Neural cell (in vitro differentiated cells): Measurements from ENCODE around the gene FHL2. TPM values are rescaled to one million over a fixed set of nuclear protein-coding genes. Genes with fewer than 3 reads are reported as not detected.

Experiments used
- H2AFZ ChIP-seq: fragments of 200-600, 300-800 bp; sonication (generic), shearing (Covaris generic); 2 replicates; pipeline ENCODE4 v1.6.0; 2014; ENCODE audit warnings: low read depth, mild to moderate bottlenecking, antibody characterized with exemption, low read length, moderate library complexity
- H3F3A ChIP-seq: fragments of 200-600 bp; shearing (Covaris generic); 2 replicates; pipeline ENCODE4 v1.6.1; 2016; ENCODE audit warnings: mild to moderate bottlenecking, moderate library complexity, mixed read lengths, antibody characterized with exemption, low read length; ENCODE audit not compliant: insufficient read depth, poor library complexity, severe bottlenecking
- H3K27ac ChIP-seq: fragments of 200-600, 300-800 bp; sonication (generic), shearing (Covaris generic); 2 replicates; pipeline ENCODE4 v1.5.1; 2014; ENCODE audit warnings: mild to moderate bottlenecking, low read length, moderate library complexity
- H3K27me3 ChIP-seq: fragments of 300-800, 200-600 bp; sonication (generic), shearing (Covaris generic); 2 replicates; pipeline ENCODE4 v1.6.0; 2014; ENCODE audit warnings: mild to moderate bottlenecking, low read depth, low read length, moderate library complexity; ENCODE audit not compliant: insufficient read depth
- H3K36me3 ChIP-seq: fragments of 300-800, 200-600 bp; sonication (generic), shearing (Covaris generic); 2 replicates; pipeline ENCODE4 v1.5.1; 2014; ENCODE audit warnings: mild to moderate bottlenecking, antibody characterized with exemption, low read length, moderate library complexity; ENCODE audit not compliant: insufficient read depth
- H3K4me2 ChIP-seq: fragments of 300-800, 200-600 bp; sonication (generic), shearing (Covaris generic); 2 replicates; pipeline ENCODE4 v1.6.0; 2014; ENCODE audit warnings: mild to moderate bottlenecking, low read length
- H3K4me3 ChIP-seq: fragments of 300-800, 200-600 bp; sonication (generic), shearing (Covaris generic); 2 replicates; pipeline ENCODE4 v1.5.1; 2014; ENCODE audit warnings: mild to moderate bottlenecking, low read length, moderate library complexity
- H3K79me2 ChIP-seq: fragments of 200-600 bp; shearing (Covaris generic); replicated peaks from 2 replicates; pipeline ENCODE4 v1.6.0; 2014; ENCODE audit warnings: mild to moderate bottlenecking, low read length, moderate library complexity; ENCODE audit not compliant: insufficient read depth
- H3K9ac ChIP-seq: fragments of 300-800, 200-600 bp; sonication (generic), shearing (Covaris generic); 2 replicates; pipeline ENCODE4 v1.6.1; 2016; ENCODE audit warnings: mild to moderate bottlenecking, low read length, mixed read lengths
- H3K9me2 ChIP-seq: fragments of 200-600 bp; shearing (Covaris generic); 2 replicates; pipeline ENCODE4 v1.6.1; 2016; ENCODE audit warnings: mild to moderate bottlenecking, low read length, mixed read lengths; ENCODE audit not compliant: insufficient read depth
- H3K9me3 ChIP-seq: fragments of 200-600, 300-800 bp; sonication (generic), shearing (Covaris generic); 2 replicates; pipeline ENCODE4 v1.6.1; 2016; ENCODE audit warnings: mild to moderate bottlenecking, mixed run types, low read length, moderate library complexity, mixed read lengths
- H4K20me1 ChIP-seq: fragments of 200-600 bp; shearing (Covaris generic); 2 replicates; pipeline ENCODE4 v1.6.1; 2016; ENCODE audit warnings: mild to moderate bottlenecking, mixed run types; ENCODE audit not compliant: insufficient read depth
- EP300 ChIP-seq: fragments of 450-650 bp; conservative IDR thresholded peaks from 2 replicates; pipeline ENCODE4 v1.6.1; 2014; ENCODE audit warnings: antibody characterized with exemption, mild to moderate bottlenecking, moderate library complexity; ENCODE audit not compliant: poor library complexity, severe bottlenecking
- EZH2 ChIP-seq: fragments of 200-600, 300-800 bp; shearing (Covaris generic), sonication (generic); IDR thresholded peaks from 2 replicates; pipeline ENCODE4 v1.6.1; 2014; ENCODE audit warnings: antibody characterized with exemption, low read length, borderline replicate concordance, mild to moderate bottlenecking; ENCODE audit not compliant: insufficient read depth, poor library complexity, severe bottlenecking
- MXI1 ChIP-seq: fragments of 450-650 bp; conservative IDR thresholded peaks from 2 replicates; pipeline ENCODE4 v1.6.1; 2014; ENCODE audit warnings: antibody characterized with exemption, mild to moderate bottlenecking; ENCODE audit not compliant: poor library complexity, severe bottlenecking
- POLR2AphosphoS5 ChIP-seq: IDR thresholded peaks from 2 replicates; pipeline ENCODE4 v1.6.1; 2012
- RAD21 ChIP-seq: fragments of 450-650 bp; conservative IDR thresholded peaks from 2 replicates; pipeline ENCODE4 v1.6.1; 2014; ENCODE audit warnings: antibody characterized with exemption, mild to moderate bottlenecking, moderate library complexity
- SMC3 ChIP-seq: fragments of 450-650 bp; conservative IDR thresholded peaks from 2 replicates; pipeline ENCODE4 v1.6.1; 2014; ENCODE audit warnings: antibody characterized with exemption, mild to moderate bottlenecking, moderate library complexity; ENCODE audit not compliant: poor library complexity
- TAF1 ChIP-seq: IDR thresholded peaks from 2 replicates; pipeline ENCODE4 v1.6.1; 2012; ENCODE audit warnings: low read depth
- polyA plus RNA-seq: library from polyadenylated mRNA; depleted of rRNA; stranded (reverse); fragments of >200 nt; gene quantifications from 2 replicates; pipeline ENCODE4 v1.2.3, GENCODE V29; 2014
- TF ChIP-seq, protein P1 (sequence below): fragments of 450-650 bp; IDR thresholded peaks from 2 replicates; pipeline ENCODE4 v1.5.1; 2014; ENCODE audit warnings: antibody characterized with exemption, mild to moderate bottlenecking, moderate library complexity; ENCODE audit not compliant: poor library complexity, severe bottlenecking
- TF ChIP-seq, protein P2 (sequence below): IDR thresholded peaks from 2 replicates; pipeline ENCODE4 v1.6.1; 2012; ENCODE audit warnings: borderline replicate concordance

FHL2 gene
- polyA plus RNA-seq, 1 donor from 2014 or later: 3.5 TPM

DNA sequence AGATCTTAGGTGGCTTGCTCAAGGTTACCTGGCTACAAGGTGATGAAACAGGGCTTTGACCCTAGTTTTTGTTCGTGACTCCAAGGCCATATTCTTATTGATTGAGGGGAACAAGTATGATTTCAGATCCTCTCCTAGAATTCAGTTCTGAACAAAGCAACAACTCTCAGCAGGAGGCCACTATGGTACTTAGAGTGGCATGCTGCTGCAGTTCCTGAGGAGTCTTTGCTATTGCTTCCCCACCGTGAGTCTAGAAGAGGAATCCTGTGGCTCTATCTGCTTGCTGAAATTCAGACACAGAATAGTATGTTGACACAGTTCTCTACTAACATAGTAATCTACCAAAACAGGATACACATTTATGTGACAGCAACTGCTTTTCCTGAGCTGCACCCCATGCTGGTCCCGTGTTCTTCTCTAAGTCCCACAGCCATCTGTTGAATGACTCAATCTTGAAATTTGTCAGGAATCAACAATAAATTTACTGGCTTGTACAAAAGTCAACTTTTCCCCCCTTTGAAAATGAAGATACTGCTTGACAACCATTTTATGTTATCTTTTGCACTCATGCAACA is 73.4 kb downstream of the FHL2 start:
- Histone ChIP-seq H3K9me3 (no peaks in the 10 kb centered on the region), H2AFZ (no peak overlapping the region), H3K4me2 (no peak overlapping the region), H3K27ac (no peak overlapping the region), H3K9ac (no peak overlapping the region), H3K9me2 (no peaks in the 10 kb centered on the region), H3K79me2 (peaks cover 15% of the 10 kb centered on the region), H3F3A (no peaks in the 10 kb centered on the region), H3K36me3 (no peaks in the 10 kb centered on the region), H3K27me3 (no peaks in the 10 kb centered on the region), H4K20me1 (no peaks in the 10 kb centered on the region), H3K4me3 (no peak overlapping the region)
- TF ChIP-seq TAF1 (no peak), RAD21 (no peak), POLR2AphosphoS5 (no peak), MXI1 (no peak), EZH2 (no peak)
- TF ChIP-seq, protein P1, sequence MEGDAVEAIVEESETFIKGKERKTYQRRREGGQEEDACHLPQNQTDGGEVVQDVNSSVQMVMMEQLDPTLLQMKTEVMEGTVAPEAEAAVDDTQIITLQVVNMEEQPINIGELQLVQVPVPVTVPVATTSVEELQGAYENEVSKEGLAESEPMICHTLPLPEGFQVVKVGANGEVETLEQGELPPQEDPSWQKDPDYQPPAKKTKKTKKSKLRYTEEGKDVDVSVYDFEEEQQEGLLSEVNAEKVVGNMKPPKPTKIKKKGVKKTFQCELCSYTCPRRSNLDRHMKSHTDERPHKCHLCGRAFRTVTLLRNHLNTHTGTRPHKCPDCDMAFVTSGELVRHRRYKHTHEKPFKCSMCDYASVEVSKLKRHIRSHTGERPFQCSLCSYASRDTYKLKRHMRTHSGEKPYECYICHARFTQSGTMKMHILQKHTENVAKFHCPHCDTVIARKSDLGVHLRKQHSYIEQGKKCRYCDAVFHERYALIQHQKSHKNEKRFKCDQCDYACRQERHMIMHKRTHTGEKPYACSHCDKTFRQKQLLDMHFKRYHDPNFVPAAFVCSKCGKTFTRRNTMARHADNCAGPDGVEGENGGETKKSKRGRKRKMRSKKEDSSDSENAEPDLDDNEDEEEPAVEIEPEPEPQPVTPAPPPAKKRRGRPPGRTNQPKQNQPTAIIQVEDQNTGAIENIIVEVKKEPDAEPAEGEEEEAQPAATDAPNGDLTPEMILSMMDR: no peak
- TF ChIP-seq, protein P2, sequence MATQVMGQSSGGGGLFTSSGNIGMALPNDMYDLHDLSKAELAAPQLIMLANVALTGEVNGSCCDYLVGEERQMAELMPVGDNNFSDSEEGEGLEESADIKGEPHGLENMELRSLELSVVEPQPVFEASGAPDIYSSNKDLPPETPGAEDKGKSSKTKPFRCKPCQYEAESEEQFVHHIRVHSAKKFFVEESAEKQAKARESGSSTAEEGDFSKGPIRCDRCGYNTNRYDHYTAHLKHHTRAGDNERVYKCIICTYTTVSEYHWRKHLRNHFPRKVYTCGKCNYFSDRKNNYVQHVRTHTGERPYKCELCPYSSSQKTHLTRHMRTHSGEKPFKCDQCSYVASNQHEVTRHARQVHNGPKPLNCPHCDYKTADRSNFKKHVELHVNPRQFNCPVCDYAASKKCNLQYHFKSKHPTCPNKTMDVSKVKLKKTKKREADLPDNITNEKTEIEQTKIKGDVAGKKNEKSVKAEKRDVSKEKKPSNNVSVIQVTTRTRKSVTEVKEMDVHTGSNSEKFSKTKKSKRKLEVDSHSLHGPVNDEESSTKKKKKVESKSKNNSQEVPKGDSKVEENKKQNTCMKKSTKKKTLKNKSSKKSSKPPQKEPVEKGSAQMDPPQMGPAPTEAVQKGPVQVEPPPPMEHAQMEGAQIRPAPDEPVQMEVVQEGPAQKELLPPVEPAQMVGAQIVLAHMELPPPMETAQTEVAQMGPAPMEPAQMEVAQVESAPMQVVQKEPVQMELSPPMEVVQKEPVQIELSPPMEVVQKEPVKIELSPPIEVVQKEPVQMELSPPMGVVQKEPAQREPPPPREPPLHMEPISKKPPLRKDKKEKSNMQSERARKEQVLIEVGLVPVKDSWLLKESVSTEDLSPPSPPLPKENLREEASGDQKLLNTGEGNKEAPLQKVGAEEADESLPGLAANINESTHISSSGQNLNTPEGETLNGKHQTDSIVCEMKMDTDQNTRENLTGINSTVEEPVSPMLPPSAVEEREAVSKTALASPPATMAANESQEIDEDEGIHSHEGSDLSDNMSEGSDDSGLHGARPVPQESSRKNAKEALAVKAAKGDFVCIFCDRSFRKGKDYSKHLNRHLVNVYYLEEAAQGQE: no peak

DNA sequence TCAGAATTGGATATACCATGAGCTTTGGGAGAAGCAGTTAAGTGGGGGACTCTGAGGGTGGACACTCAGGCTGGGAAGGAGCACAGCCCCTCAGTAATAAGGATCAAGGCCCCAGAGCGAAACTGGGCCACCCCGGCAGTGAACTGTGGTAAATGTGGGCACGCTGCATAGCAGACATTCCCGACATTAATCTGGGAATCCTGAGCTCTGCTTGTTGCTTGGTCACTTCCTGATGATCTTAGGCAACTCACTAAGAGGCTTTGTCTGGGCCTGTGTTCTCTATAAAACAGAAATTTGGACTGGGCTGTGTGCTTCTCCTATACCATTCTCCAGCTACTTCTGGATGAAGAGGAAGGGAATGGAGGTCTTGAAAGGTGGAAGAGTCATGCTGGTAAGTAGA is 74.1 kb downstream of the FHL2 start:
- H3K79me2 ChIP-seq: peaks cover 11% of the 10 kb centered on the region
- H3K9ac ChIP-seq: no peak overlapping the region

More for the DNA sequence above, 74.1 kb downstream of the FHL2 start:
- Histone ChIP-seq H2AFZ (no peak overlapping the region), H3K4me3 (no peak overlapping the region), H3K36me3 (no peaks in the 10 kb centered on the region), H3K27me3 (no peaks in the 10 kb centered on the region), H3F3A (no peaks in the 10 kb centered on the region), H3K9me3 (no peaks in the 10 kb centered on the region), H3K4me2 (no peak overlapping the region), H4K20me1 (no peaks in the 10 kb centered on the region), H3K27ac (no peak overlapping the region), H3K9me2 (no peaks in the 10 kb centered on the region)
- TF ChIP-seq, protein P1: no peak
- TF ChIP-seq EZH2 (no peak), RAD21 (no peak), TAF1 (no peak), SMC3 (no peak), EP300 (no peak), POLR2AphosphoS5 (no peak), MXI1 (no peak)
- TF ChIP-seq, protein P2: no peak
